ENCODE measurements around the gene PSME3. TPM values are rescaled to one million over a fixed set of nuclear protein-coding genes. Genes with fewer than 3 reads are reported as not detected.

The PSME3 gene
- total and polyA plus RNA-seq, 2 of the 13 experiments (the other 11 are each of a cell fraction or from before 2014, with no cell fraction given), result 66.3 to 135 TPM

DNA sequence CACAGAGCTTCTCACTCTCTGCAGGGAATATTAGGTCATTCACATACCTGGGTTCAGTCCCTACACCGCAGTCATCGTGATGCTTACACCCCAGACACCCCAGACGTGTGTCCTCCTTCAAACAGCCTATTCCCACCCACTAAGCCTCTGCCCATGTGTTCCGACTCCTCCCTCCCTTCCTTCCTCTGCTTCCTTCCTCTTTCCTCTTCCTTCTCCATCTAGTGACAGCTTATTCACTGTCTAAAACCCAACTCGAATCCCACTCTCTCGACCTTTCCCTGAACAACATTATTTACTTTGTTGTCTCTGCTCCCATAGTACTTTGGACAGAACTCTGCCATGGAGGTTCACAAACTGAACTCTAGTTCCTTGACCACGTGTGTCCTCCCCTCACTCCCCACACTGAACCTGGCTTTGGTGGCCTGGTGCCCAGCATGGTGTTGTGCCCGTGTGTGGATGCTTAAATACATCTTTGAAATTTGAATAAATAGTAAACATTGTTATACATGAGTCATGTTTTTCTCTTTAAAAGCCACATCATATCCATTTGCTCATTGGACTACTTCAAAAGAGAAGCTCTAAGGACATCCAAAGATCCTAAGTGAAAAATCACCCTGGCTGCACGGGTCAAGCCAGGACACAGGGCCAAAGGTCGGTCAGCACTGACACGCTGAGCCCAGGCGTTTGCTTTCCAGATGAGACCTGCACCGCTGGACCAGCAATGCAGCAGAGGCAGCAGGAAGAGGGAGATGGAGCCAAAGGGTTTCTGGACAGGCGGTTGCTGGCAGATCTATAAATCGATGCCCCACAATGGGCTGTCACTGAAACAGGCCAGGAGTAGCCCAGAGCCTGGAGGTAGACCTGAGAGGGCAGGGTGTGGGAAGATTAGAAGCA is 53.3 kb downstream of the PSME3 start (continued):
- TF ChIP-seq, protein P1, sequence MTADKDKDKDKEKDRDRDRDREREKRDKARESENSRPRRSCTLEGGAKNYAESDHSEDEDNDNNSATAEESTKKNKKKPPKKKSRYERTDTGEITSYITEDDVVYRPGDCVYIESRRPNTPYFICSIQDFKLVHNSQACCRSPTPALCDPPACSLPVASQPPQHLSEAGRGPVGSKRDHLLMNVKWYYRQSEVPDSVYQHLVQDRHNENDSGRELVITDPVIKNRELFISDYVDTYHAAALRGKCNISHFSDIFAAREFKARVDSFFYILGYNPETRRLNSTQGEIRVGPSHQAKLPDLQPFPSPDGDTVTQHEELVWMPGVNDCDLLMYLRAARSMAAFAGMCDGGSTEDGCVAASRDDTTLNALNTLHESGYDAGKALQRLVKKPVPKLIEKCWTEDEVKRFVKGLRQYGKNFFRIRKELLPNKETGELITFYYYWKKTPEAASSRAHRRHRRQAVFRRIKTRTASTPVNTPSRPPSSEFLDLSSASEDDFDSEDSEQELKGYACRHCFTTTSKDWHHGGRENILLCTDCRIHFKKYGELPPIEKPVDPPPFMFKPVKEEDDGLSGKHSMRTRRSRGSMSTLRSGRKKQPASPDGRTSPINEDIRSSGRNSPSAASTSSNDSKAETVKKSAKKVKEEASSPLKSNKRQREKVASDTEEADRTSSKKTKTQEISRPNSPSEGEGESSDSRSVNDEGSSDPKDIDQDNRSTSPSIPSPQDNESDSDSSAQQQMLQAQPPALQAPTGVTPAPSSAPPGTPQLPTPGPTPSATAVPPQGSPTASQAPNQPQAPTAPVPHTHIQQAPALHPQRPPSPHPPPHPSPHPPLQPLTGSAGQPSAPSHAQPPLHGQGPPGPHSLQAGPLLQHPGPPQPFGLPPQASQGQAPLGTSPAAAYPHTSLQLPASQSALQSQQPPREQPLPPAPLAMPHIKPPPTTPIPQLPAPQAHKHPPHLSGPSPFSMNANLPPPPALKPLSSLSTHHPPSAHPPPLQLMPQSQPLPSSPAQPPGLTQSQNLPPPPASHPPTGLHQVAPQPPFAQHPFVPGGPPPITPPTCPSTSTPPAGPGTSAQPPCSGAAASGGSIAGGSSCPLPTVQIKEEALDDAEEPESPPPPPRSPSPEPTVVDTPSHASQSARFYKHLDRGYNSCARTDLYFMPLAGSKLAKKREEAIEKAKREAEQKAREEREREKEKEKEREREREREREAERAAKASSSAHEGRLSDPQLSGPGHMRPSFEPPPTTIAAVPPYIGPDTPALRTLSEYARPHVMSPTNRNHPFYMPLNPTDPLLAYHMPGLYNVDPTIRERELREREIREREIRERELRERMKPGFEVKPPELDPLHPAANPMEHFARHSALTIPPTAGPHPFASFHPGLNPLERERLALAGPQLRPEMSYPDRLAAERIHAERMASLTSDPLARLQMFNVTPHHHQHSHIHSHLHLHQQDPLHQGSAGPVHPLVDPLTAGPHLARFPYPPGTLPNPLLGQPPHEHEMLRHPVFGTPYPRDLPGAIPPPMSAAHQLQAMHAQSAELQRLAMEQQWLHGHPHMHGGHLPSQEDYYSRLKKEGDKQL (CRISPR knock-in tag; IDR thresholded peaks at IDR 0.05; ENCODE audit: low read depth), result 0 out of 2 replicates have a peak, but pooled peaks have one; percentile 20
- TF ChIP-seq SIX1 (CRISPR knock-in tag; IDR thresholded peaks at IDR 0.05; ENCODE audit: borderline replicate concordance) (peak; percentile 58), ZZZ3 (CRISPR knock-in tag; IDR thresholded peaks at IDR 0.05; ENCODE audit: borderline replicate concordance) (no peak; the same call in 1 of the 2 replicates), ARNT (IDR thresholded peaks at IDR 0.05) (no peak), EEA1 (CRISPR knock-in tag; IDR thresholded peaks at IDR 0.05; ENCODE audit: borderline replicate concordance) (0 out of 2 replicates have a peak, but pooled peaks have one; percentile 25), ZNF10 (CRISPR knock-in tag; IDR thresholded peaks at IDR 0.05; ENCODE audit: borderline replicate concordance, low read depth) (no peak), SP5 (CRISPR knock-in tag; IDR thresholded peaks at IDR 0.05; ENCODE audit: borderline replicate concordance, low read depth) (peak; percentile 34), ATF1 (CRISPR knock-in tag; IDR thresholded peaks at IDR 0.05) (no peak; the same call in 1 of the 2 replicates), ZNF644 (CRISPR knock-in tag; IDR thresholded peaks at IDR 0.05; ENCODE audit: low read depth) (peak; percentile 71), ZNF841 (CRISPR knock-in tag; IDR thresholded peaks at IDR 0.05; ENCODE audit: borderline replicate concordance) (no peak), CENPX (CRISPR knock-in tag; IDR thresholded peaks at IDR 0.05) (no peak)
- TF ChIP-seq, protein P2, sequence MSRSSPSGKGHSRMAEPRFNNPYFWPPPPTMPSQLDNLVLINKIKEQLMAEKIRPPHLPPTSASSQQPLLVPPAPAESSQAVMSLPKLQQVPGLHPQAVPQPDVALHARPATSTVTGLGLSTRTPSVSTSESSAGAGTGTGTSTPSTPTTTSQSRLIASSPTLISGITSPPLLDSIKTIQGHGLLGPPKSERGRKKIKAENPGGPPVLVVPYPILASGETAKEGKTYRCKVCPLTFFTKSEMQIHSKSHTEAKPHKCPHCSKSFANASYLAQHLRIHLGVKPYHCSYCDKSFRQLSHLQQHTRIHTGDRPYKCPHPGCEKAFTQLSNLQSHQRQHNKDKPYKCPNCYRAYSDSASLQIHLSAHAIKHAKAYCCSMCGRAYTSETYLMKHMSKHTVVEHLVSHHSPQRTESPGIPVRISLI (CRISPR knock-in tag; IDR thresholded peaks at IDR 0.05; ENCODE audit: borderline replicate concordance), result peak; percentile 73; the same call in 1 of the 2 replicates
- TF ChIP-seq, protein P3, sequence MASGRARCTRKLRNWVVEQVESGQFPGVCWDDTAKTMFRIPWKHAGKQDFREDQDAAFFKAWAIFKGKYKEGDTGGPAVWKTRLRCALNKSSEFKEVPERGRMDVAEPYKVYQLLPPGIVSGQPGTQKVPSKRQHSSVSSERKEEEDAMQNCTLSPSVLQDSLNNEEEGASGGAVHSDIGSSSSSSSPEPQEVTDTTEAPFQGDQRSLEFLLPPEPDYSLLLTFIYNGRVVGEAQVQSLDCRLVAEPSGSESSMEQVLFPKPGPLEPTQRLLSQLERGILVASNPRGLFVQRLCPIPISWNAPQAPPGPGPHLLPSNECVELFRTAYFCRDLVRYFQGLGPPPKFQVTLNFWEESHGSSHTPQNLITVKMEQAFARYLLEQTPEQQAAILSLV (CRISPR knock-in tag; IDR thresholded peaks at IDR 0.05; ENCODE audit: borderline replicate concordance), result peak; percentile 82
- TF ChIP-seq, protein P4, sequence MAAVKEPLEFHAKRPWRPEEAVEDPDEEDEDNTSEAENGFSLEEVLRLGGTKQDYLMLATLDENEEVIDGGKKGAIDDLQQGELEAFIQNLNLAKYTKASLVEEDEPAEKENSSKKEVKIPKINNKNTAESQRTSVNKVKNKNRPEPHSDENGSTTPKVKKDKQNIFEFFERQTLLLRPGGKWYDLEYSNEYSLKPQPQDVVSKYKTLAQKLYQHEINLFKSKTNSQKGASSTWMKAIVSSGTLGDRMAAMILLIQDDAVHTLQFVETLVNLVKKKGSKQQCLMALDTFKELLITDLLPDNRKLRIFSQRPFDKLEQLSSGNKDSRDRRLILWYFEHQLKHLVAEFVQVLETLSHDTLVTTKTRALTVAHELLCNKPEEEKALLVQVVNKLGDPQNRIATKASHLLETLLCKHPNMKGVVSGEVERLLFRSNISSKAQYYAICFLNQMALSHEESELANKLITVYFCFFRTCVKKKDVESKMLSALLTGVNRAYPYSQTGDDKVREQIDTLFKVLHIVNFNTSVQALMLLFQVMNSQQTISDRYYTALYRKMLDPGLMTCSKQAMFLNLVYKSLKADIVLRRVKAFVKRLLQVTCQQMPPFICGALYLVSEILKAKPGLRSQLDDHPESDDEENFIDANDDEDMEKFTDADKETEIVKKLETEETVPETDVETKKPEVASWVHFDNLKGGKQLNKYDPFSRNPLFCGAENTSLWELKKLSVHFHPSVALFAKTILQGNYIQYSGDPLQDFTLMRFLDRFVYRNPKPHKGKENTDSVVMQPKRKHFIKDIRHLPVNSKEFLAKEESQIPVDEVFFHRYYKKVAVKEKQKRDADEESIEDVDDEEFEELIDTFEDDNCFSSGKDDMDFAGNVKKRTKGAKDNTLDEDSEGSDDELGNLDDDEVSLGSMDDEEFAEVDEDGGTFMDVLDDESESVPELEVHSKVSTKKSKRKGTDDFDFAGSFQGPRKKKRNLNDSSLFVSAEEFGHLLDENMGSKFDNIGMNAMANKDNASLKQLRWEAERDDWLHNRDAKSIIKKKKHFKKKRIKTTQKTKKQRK (IDR thresholded peaks at IDR 0.05; ENCODE audit: low read length), result no peak

Data from HepG2 (cell line).